ENCODE measurements around the gene C20orf144. TPM values are rescaled to one million over a fixed set of nuclear protein-coding genes. Genes with fewer than 3 reads are reported as not detected.
"Not testable (repeated sequence)": the region's sequence is repeated elsewhere in the genome, so short reads cannot be mapped to it uniquely, and the experiment has no call there.

The C20orf144 gene
- total RNA-seq, 2 experiments from 2014 or later: 0.30 to 0.53 TPM

DNA sequence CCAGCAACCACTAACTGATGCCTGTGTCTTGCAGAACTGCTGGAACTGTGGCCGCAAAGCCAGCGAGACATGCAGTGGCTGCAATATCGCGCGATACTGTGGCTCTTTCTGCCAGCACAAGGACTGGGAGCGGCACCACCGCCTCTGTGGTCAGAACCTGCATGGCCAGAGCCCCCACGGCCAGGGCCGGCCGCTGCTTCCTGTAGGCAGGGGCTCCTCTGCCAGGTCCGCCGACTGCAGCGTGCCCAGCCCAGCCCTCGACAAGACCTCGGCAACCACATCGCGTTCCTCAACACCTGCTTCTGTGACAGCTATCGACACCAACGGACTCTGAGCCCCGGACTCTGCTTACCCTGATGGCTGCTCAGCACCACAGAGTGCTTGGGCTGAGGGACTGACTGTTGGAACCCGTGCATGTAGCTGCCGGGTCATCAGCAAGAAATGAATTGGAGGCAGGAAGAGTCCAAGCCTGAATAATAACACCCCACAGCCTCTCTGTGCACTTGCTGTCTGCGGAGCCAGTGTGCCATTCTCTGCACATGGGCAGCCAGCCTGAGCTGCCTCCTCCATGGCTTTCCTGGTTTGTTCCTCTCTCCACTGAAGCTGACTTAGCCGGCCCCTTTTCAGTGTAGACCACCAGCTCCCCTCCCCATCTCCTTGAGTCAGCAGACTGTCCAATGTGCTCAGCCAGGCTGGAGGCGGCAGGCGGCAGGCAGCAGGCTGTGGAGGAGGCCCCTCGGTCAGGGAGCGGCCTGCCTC is 17.6 kb upstream of the C20orf144 start:
- DNase-seq (no peak), ATAC-seq (no peak)
- no peaks in the 10 kb centered on the region for H3K27me3 Mint-ChIP-seq
- H3K36me3 Mint-ChIP-seq: peaks cover 15% of the 10 kb centered on the region
- H3K27ac Mint-ChIP-seq: no peak overlapping the region
- H3K9me3 Mint-ChIP-seq (ENCODE audit: low read depth): no peaks in the 10 kb centered on the region
- CTCF ChIA-PET: no interaction called here
- peaks cover 24% of the 10 kb centered on the region for H3K4me1 Mint-ChIP-seq
- no peak overlapping the region for H3K4me3 Mint-ChIP-seq

DNA sequence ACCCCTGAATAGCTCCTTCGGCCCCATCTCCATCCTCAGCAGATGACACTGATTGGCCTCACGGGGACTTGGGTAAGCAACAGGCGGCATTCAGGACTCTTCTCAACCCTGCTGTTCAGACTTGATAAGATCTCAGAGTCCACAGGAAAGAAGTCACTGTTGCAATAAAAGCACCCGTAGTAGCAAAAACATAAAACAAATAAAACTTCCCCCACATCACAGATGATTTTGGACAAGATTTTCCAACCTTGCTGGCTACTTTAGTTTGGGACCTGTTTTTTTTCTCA is 17.1 kb upstream of the C20orf144 start:
- no peak for ATAC-seq
- Mint-ChIP-seq H3K4me1 (peaks cover 26% of the 10 kb centered on the region), H3K36me3 (peaks cover 15% of the 10 kb centered on the region), H3K4me3 (no peak overlapping the region), H3K27ac (no peak overlapping the region), H3K27me3 (no peaks in the 10 kb centered on the region), H3K9me3 (ENCODE audit: low read depth) (no peaks in the 10 kb centered on the region)
- no peak for DNase-seq
- CTCF ChIA-PET: no interaction called here

GRCh38 chr20:33645396-33645795 is 16.7 kb upstream of the C20orf144 start:
- Mint-ChIP-seq H3K9me3 (ENCODE audit: low read depth) (no peaks in the 10 kb centered on the region), H3K27ac (no peak overlapping the region), H3K27me3 (no peaks in the 10 kb centered on the region), H3K4me1 (peaks cover 26% of the 10 kb centered on the region), H3K36me3 (peaks cover 15% of the 10 kb centered on the region), H3K4me3 (no peak overlapping the region)
- ATAC-seq: no peak
- CTCF ChIA-PET: no interaction called here
- no peak for DNase-seq

- no peaks in the 10 kb centered on the region for H3K9me3 Mint-ChIP-seq (ENCODE audit: low read depth)
- ATAC-seq (no peak), DNase-seq (no peak)
- no peak overlapping the region for H3K27ac Mint-ChIP-seq
- no peaks in the 10 kb centered on the region for H3K27me3 Mint-ChIP-seq
- no peak overlapping the region for H3K4me3 Mint-ChIP-seq
- peaks cover 26% of the 10 kb centered on the region for H3K4me1 Mint-ChIP-seq
- CTCF ChIA-PET: interaction anchor here (0.7 kb wide), 2 partner anchors 144 to 232 kb away, joined by 3 to 4 read pairs; no protein-coding TSS in a partner anchor
- peaks cover 15% of the 10 kb centered on the region for H3K36me3 Mint-ChIP-seq
These were observed 15.9 kb upstream of the C20orf144 start for GRCh38 chr20:33646191-33646590.

DNA sequence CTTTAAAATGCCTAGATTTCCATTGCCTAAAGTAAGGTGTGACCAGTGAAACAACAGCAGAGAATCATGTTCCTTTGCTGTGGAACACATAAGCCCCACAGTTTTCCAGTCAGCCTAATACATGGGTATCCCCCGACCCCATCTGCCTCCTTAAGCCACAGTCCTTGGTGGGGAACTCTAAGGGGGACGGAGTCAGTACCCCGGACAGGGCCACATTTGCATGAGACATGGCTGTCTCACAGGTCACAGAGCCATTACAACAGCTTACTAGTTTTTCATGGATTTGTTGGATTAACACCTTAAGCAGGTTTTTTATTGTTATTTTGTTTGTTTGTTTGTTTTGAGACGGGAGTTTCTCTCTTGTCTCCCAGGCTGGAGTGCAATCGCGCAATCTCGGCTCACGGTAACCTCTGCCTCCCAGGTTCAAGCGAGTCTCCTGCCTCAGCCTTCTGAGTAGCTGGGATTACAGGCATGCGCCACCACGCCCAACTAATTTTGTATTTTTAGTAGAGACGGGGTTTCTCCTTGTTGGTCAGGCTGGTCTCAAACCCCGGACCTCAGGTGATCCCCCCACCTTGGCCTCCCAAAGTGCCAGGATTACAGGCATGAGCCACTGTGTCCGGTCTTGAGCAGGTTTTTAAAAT is 15.0 kb upstream of the C20orf144 start:
- H3K36me3 Mint-ChIP-seq: peaks cover 15% of the 10 kb centered on the region
- H3K27ac Mint-ChIP-seq; ATAC-seq; H3K27me3 Mint-ChIP-seq; H3K9me3 Mint-ChIP-seq (ENCODE audit: low read depth); H3K4me3 Mint-ChIP-seq; DNase-seq: not testable (repeated sequence)
- CTCF ChIA-PET: interaction anchor here (0.6 to 1.3 kb wide), 6 partner anchors 20 to 1522 kb away, joined by 3 to 10 read pairs (median 3); partner anchors contain the start of gene ACTL10
- H3K4me1 Mint-ChIP-seq: peaks cover 35% of the 10 kb centered on the region

DNA sequence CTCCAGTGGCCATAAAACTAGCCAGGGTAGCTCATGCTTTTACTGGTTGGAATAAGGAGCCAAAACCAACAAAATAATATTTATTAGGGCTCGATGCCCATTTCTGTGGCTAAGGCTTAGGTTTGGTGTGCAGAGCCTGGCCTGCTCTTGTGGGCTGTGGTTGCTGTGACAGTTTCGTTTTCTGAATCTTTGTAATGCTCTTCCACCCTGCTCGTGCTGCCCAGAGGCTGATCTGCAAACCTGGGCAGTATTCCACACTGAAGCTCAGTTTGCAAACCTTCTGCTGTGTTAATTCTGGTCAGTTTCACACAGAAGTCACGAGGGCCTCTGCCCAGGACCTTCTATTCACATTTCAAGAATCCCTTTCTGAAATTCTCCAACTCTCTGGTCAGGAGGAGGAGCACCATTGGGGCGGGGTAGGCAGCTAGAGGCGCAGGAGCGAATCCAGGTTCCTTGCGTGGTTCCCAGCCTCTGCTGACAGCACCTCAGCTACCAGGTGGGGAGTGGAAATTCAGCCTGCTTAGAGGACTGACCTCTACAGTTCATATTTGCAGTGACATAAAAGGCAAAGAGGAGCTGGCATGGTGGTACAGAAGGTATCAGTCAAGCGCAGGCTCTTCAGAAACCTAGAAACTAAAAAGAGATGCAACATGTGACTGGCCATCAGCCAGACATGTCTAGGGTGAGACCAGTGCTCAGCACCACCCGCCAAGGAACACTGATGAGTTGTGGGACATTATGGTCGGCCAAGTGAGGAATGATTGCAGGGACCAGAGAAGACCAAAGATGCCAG is 14.3 kb upstream of the C20orf144 start:
- DNase-seq: peak; percentile 68
- Mint-ChIP-seq H3K4me1 (peaks cover 42% of the 10 kb centered on the region), H3K27ac (no peak overlapping the region), H3K27me3 (no peaks in the 10 kb centered on the region), H3K4me3 (no peak overlapping the region), H3K36me3 (peaks cover 15% of the 10 kb centered on the region), H3K9me3 (ENCODE audit: low read depth) (no peaks in the 10 kb centered on the region)
- CTCF ChIA-PET: interaction anchor here (0.6 to 1.3 kb wide), 4 partner anchors 19 to 1523 kb away, joined by 3 to 10 read pairs (median 3); partner anchors contain the start of gene ACTL10
- ATAC-seq: peak; percentile 77

DNA sequence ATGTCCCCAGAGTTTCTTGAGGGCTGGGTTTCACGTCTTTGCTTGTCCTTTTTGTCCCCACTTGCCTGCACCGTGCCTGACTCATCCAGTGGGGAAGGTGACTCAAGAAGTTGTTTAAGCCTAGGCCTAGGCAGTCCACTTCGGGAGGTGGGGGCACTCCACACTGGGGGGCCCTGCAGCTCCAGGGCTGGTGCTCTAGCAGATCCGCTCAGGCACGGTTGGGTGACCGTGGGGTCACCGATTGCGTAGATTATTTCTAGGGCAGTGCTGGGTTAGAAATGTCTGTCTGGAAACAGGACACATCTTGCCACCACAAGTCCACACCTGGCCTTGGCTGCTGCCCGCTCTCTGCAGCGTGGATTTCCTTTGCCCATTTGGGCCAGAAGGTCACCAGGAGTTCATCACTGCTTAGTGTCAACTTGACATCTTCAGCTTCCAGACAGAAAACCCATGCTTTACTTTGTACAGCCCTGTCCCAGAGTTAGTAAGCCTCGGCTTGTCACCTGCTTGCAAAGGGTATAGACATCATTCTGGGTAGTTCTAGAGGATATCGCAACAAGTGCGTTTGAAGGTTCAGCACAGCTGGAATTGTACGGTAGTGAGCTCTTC is 13.6 kb upstream of the C20orf144 start:
- CTCF ChIA-PET: interaction anchor here (1.0 to 1.3 kb wide), 2 partner anchors 18 to 176 kb away, joined by 3 to 10 read pairs; partner anchors contain the start of gene ACTL10
- ATAC-seq (no peak), DNase-seq (no peak)
- Mint-ChIP-seq H3K27ac (no peak overlapping the region), H3K4me3 (no peak overlapping the region), H3K36me3 (peaks cover 15% of the 10 kb centered on the region), H3K9me3 (ENCODE audit: low read depth) (no peaks in the 10 kb centered on the region), H3K27me3 (no peaks in the 10 kb centered on the region), H3K4me1 (peaks cover 48% of the 10 kb centered on the region)

GRCh38 chr20:33649201-33649681 is 12.9 kb upstream of the C20orf144 start:
- no peak for DNase-seq
- peaks cover 15% of the 10 kb centered on the region for H3K36me3 Mint-ChIP-seq
- H3K4me3 Mint-ChIP-seq: no peak overlapping the region
- H3K9me3 Mint-ChIP-seq (ENCODE audit: low read depth): no peaks in the 10 kb centered on the region
- H3K27ac Mint-ChIP-seq: no peak overlapping the region
- no peaks in the 10 kb centered on the region for H3K27me3 Mint-ChIP-seq
- CTCF ChIA-PET: interaction anchor here (0.9 kb wide), 1 partner anchor 132 kb away, joined by 3 read pairs; no protein-coding TSS in a partner anchor
- peaks cover 48% of the 10 kb centered on the region for H3K4me1 Mint-ChIP-seq
- no peak for ATAC-seq

- Mint-ChIP-seq H3K9me3 (ENCODE audit: low read depth) (no peaks in the 10 kb centered on the region), H3K4me1 (peaks cover 48% of the 10 kb centered on the region), H3K36me3 (peaks cover 7% of the 10 kb centered on the region), H3K27ac (no peak overlapping the region), H3K4me3 (no peak overlapping the region), H3K27me3 (no peaks in the 10 kb centered on the region)
- CTCF ChIA-PET: no interaction called here
- DNase-seq (no peak), ATAC-seq (no peak)
These were observed 11.9 kb upstream of the C20orf144 start for GRCh38 chr20:33650111-33650752.

DNA sequence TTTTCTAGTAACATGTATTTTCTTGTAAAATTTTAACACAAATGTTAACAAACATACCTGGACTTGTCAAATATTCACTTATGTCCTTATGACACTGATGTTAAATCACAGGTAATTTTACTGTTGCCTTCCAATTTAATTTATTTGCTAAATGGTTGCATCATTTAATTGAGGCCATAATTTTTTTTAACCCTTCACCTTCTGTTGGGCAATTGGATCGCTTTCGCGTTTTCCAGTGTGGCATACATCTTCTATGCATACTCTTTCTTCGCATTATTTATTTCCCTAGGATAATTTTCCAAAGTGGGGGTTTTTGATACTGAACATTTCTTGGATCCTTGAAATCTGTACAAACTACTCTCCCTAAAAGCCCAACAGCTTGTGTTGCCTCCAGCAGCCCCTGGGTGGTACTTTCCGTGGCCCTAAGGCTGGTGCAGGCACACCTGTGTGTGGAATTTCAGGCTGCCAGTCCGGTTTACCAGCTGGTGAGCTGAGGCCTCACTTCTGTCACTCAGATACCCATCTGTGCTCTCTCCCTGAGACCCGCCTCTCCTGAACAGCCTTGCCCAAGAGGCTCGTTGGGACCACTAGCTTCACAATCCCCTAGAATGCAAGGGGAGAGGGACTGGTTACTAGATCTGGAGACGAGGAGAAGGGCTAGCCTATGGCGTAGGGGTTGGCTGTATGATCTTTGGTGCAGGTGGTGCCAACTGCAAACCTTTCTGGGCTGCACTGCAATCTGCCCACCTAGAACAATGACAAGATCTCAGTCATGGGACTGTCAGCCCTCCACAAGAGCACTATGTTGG is 11.2 kb upstream of the C20orf144 start:
- DNase-seq: no peak
- Mint-ChIP-seq H3K4me1 (peaks cover 48% of the 10 kb centered on the region), H3K27me3 (no peaks in the 10 kb centered on the region), H3K9me3 (ENCODE audit: low read depth) (no peaks in the 10 kb centered on the region), H3K27ac (no peak overlapping the region), H3K4me3 (no peak overlapping the region), H3K36me3 (peaks cover 2% of the 10 kb centered on the region)
- CTCF ChIA-PET: interaction anchor here (7.7 kb wide), 1 partner anchor 15 kb away, joined by 67 read pairs; the partner anchor contains the start of genes ACTL10 and C20orf144
- no peak for ATAC-seq

DNA sequence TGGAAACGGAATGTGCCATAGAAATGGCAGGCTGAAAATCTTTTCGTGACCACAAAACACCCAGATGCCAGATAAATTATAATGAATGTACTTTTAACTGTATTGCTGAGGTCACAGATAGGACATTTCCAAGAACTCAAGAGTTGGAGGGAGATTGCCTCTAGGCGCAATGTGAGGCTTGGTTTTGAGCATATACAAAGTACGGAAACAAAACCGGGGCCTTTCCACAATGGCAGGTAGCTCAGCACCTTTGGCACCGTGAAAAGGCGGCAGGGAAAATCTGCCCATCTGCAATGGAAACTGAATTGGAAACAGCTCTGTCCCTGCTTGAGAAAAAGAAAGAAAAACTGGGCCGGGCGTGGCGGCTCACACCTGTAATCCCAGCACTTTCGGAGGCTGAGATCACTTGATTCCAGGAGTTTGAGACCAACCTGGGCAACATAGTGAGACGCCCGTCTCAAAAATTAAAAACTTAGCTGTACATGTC is 10.5 kb upstream of the C20orf144 start:
- Mint-ChIP-seq H3K4me3 (no peak overlapping the region), H3K4me1 (peaks cover 48% of the 10 kb centered on the region), H3K9me3 (ENCODE audit: low read depth) (no peaks in the 10 kb centered on the region), H3K36me3 (no peaks in the 10 kb centered on the region), H3K27ac (no peak overlapping the region), H3K27me3 (no peaks in the 10 kb centered on the region)
- CTCF ChIA-PET: interaction anchor here (7.7 kb wide), 1 partner anchor 14 kb away, joined by 67 read pairs; the partner anchor contains the start of genes ACTL10 and C20orf144
- DNase-seq (no peak), ATAC-seq (no peak)
